IPS-15b (cell line): ENCODE results near the gene CD44.

ENCODE experiments used
- H3K27me3 ChIP-seq: one replicate; pipeline ENCODE4 v1.6.1; 2013; ENCODE audit warnings: low read length; ENCODE audit not compliant: control insufficient read depth, insufficient read depth
- H3K36me3 ChIP-seq: one replicate; pipeline ENCODE4 v1.6.1; 2013; ENCODE audit warnings: low read length; ENCODE audit not compliant: control insufficient read depth, insufficient read depth
- H3K4me1 ChIP-seq: one replicate; pipeline ENCODE4 v1.6.1; 2013; ENCODE audit warnings: mild to moderate bottlenecking, low read length; ENCODE audit not compliant: control insufficient read depth, insufficient read depth
- H3K4me3 ChIP-seq: one replicate; pipeline ENCODE4 v1.5.1; 2013; ENCODE audit warnings: low read depth, low read length
- H3K9ac ChIP-seq: one replicate; pipeline ENCODE4 v1.6.1; 2013; ENCODE audit warnings: low read depth, mild to moderate bottlenecking, low read length
- H3K9me3 ChIP-seq: one replicate; pipeline ENCODE4 v1.6.1; 2013; ENCODE audit warnings: mild to moderate bottlenecking, low read length; ENCODE audit not compliant: control insufficient read depth, insufficient read depth

The CD44 gene

DNA sequence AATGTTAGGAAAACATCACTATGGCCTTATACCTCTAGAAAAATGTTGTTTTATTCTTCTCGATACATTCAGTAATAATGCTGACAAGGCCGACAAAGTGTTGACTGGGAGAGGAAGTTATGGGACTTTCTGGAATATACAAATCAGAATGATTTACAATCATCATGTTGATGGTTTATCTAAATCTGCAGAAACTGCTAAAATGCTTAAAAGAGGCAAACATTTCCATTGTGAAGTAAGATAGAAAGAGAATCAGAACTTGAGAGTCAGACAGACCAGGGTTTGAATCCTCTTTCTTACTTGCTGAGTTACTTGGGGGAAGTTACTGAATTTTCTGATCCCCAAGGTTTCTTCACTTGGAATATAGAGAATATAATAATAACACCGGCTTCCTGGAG lies 89.4 kb downstream of the CD44 start:
- Histone ChIP-seq H3K9me3 (no peaks in the 10 kb centered on the region), H3K9ac (no peak overlapping the region), H3K4me3 (no peak overlapping the region), H3K4me1 (no peaks in the 10 kb centered on the region), H3K27me3 (no peaks in the 10 kb centered on the region), H3K36me3 (no peaks in the 10 kb centered on the region)

DNA sequence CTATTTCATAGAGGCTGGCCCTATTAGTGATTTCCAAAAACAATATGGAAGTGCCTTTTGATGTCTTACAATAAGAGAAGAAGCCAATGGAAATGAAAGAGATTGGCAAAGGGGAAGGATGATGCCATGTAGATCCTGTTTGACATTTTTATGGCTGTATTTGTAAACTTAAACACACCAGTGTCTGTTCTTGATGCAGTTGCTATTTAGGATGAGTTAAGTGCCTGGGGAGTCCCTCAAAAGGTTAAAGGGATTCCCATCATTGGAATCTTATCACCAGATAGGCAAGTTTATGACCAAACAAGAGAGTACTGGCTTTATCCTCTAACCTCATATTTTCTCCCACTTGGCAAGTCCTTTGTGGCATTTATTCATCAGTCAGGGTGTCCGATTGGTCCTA lies 91.4 kb downstream of the CD44 start:
- no peaks in the 10 kb centered on the region for H3K4me1 ChIP-seq
- no peaks in the 10 kb centered on the region for H3K27me3 ChIP-seq
- H3K4me3 ChIP-seq = no peak overlapping the region
- no peak overlapping the region for H3K9ac ChIP-seq
- H3K9me3 ChIP-seq = no peaks in the 10 kb centered on the region
- H3K36me3 ChIP-seq = no peaks in the 10 kb centered on the region

DNA sequence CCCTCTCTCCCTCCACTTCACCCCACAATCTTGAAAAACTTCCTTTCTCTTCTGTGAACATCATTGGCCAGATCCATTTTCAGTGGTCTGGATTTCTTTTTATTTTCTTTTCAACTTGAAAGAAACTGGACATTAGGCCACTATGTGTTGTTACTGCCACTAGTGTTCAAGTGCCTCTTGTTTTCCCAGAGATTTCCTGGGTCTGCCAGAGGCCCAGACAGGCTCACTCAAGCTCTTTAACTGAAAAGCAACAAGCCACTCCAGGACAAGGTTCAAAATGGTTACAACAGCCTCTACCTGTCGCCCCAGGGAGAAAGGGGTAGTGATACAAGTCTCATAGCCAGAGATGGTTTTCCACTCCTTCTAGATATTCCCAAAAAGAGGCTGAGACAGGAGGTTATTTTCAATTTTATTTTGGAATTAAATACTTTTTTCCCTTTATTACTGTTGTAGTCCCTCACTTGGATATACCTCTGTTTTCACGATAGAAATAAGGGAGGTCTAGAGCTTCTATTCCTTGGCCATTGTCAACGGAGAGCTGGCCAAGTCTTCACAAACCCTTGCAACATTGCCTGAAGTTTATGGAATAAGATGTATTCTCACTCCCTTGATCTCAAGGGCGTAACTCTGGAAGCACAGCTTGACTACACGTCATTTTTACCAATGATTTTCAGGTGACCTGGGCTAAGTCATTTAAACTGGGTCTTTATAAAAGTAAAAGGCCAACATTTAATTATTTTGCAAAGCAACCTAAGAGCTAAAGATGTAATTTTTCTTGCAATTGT lies 92.3 kb downstream of the CD44 start:
- Histone ChIP-seq H3K9ac (no peak overlapping the region), H3K4me3 (no peak overlapping the region), H3K36me3 (no peaks in the 10 kb centered on the region), H3K9me3 (no peaks in the 10 kb centered on the region), H3K27me3 (no peaks in the 10 kb centered on the region), H3K4me1 (no peaks in the 10 kb centered on the region)

DNA sequence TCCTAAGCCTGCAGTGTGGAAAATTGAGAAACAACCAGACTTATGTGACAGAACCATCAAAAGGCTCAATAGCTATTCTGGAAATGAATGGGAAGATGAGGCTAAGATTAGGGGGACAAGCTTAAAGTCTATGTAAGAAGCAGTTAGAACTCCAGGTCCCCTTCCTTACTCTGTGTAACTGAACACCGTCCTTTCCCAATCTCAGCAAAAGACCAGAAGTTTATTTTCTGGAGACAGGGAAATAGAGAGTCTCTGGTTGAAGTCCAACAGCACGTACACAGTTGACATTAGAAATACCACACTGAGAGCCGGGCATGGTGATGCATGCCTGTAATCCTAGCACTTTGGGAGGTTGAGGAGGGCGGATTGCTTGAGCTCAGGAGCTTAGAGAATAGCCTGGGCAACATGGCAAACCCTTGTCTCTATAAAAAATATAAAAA lies 93.9 kb downstream of the CD44 start:
- Histone ChIP-seq H3K9ac (no peak overlapping the region), H3K4me3 (no peak overlapping the region), H3K27me3 (no peaks in the 10 kb centered on the region), H3K9me3 (no peaks in the 10 kb centered on the region), H3K36me3 (no peaks in the 10 kb centered on the region), H3K4me1 (peaks cover 6% of the 10 kb centered on the region)

DNA sequence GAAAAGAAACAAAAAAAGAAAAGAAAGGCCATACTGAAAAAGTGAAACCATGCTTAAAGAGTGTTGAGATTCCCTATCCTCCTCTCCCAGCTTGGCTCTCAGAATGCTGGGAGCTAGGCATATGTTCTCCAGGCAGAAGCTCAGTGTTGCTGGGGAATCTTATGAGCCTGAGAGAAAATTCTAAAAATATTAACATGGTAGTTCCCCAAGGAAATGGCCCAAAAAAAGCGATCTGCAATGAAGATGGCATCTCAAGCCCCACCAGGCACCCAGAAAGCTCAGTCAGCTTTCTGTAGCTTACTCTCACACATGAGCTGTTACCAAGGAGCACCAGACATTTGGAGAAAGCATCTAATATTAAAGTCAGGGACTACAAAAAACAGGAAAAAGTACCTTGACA lies 94.5 kb downstream of the CD44 start:
- Histone ChIP-seq H3K4me1 (peaks cover 7% of the 10 kb centered on the region), H3K9me3 (no peaks in the 10 kb centered on the region), H3K36me3 (no peaks in the 10 kb centered on the region), H3K4me3 (no peak overlapping the region), H3K27me3 (no peaks in the 10 kb centered on the region), H3K9ac (no peak overlapping the region)

DNA sequence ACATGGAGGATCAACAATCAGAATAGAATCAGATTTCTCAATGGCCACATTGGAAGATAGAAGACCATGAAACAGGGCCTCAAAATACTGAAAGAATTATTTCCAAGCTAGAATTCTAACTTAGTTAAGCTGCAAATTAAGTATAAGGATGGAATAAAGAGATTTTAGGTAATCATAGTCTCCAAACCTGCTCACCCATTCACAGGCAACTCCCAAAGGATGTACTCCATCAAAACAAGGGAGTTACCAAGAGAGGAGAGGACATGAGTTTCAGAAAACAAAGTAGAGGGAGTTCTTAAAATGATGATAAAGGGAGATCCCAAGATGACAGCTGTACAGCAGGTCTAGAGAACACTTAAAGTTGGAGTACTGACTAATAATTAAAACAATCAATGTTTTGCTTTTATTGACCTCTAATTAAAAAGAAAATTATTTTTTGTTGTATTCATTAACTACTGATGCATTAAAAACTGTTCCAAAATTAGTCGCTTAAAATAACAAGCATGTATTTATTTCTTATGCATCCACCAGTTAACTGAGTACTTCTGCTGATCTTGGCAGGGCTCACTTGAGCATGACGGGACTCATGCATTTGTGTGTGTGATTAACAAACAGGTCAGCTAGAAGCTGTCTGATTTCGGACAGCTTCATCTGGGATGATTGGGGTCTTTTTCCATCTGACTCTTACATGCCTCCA lies 95.6 kb downstream of the CD44 start:
- H3K9ac ChIP-seq = no peak overlapping the region
- H3K4me1 ChIP-seq = peaks cover 7% of the 10 kb centered on the region
- no peaks in the 10 kb centered on the region for H3K27me3 ChIP-seq
- H3K9me3 ChIP-seq = no peaks in the 10 kb centered on the region
- H3K36me3 ChIP-seq = no peaks in the 10 kb centered on the region
- no peak overlapping the region for H3K4me3 ChIP-seq

DNA sequence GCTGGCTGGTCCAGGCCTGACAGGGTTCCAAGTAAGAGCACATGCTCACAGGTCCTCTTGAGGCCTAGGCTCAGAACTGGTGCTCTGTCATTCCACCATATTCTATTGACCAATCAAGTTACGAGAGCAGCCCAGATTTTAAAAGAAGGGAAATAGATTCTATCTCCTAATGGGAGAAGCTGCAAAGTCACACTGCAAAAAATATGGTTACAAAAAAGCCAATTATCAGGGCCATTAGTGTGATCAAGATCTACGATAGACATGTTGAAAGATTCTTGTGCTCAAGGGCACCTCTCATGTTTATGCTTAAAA lies 96.1 kb downstream of the CD44 start:
- Histone ChIP-seq H3K27me3 (no peaks in the 10 kb centered on the region), H3K9me3 (no peaks in the 10 kb centered on the region), H3K9ac (no peak overlapping the region), H3K4me1 (peaks cover 7% of the 10 kb centered on the region), H3K36me3 (no peaks in the 10 kb centered on the region), H3K4me3 (no peak overlapping the region)

DNA sequence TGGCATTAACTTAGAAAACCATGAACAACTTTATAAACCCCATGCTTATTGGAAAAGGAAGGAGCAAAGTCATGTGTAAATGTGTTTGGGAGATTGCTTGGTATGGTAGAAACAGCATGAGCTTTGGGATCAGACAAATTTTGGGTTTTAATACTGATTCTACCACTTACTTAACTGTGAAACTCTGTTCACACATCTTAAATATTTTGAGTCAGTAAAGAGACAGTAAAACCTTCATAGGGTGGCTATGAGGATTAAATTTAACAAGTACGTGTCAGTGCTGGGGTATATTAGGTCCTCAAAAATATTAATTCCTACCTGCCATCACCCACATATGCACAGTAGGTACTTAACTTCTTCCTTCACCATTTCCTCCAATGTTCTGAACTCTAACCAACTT lies 96.5 kb downstream of the CD44 start:
- no peaks in the 10 kb centered on the region for H3K9me3 ChIP-seq
- no peaks in the 10 kb centered on the region for H3K36me3 ChIP-seq
- no peak overlapping the region for H3K4me3 ChIP-seq
- peaks cover 7% of the 10 kb centered on the region for H3K4me1 ChIP-seq
- no peak overlapping the region for H3K9ac ChIP-seq
- no peaks in the 10 kb centered on the region for H3K27me3 ChIP-seq

DNA sequence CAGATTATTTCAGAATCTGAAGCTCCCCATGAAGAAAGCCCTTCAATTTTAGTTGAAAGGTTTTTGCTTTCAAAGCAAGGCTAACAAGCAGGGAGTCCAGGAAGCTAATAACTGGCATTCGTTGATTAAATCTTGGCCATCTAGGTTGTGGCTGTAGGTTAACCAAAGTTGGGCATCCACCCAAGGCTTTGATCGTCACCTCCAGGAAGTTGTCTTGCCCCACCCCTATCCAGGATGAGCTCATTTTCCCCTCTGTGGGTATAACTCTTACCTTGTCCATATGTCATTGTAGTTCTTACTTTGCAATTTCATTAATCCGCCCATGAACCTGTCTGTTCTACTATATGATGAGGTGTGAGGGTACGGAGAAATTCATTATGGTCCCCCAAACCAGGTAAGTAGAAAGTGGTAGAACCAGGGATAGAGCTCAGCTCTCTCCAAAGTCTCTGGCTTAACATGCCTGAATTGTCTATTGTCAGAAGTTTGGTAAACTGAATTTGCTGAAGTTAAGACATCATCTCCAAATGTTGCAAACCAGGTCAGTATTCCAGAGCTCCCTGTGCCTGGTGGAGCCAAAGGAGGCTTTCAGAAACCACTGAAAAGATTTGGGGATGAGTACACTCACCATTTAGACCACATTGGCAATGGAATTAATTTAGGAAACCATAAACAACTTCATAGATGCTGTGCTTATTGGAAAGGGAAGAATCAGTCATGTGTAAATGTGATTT lies 97.1 kb downstream of the CD44 start:
- Histone ChIP-seq H3K4me1 (peaks cover 7% of the 10 kb centered on the region), H3K9me3 (no peaks in the 10 kb centered on the region), H3K27me3 (no peaks in the 10 kb centered on the region), H3K4me3 (no peak overlapping the region), H3K9ac (no peak overlapping the region), H3K36me3 (no peaks in the 10 kb centered on the region)

DNA sequence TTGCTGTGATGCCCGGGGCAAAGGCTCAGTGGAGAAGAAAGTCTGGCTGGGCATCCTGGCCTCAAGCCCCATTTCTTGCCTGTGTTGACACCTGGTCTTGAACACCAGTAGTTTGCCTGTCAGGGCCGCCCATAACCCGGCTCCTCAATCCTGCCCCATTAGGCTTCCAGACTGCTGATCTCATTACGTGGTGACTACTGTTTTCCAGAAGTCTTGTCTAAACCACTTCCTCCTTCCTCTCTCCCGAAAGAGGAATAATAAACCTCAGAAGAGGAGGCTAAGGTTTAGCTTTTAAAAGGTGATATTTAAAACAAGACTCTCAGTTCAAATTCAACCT lies 97.7 kb downstream of the CD44 start:
- peaks cover 7% of the 10 kb centered on the region for H3K4me1 ChIP-seq
- H3K9me3 ChIP-seq = no peaks in the 10 kb centered on the region
- H3K27me3 ChIP-seq = no peaks in the 10 kb centered on the region
- H3K9ac ChIP-seq = no peak overlapping the region
- H3K36me3 ChIP-seq = no peaks in the 10 kb centered on the region
- H3K4me3 ChIP-seq = no peak overlapping the region

DNA sequence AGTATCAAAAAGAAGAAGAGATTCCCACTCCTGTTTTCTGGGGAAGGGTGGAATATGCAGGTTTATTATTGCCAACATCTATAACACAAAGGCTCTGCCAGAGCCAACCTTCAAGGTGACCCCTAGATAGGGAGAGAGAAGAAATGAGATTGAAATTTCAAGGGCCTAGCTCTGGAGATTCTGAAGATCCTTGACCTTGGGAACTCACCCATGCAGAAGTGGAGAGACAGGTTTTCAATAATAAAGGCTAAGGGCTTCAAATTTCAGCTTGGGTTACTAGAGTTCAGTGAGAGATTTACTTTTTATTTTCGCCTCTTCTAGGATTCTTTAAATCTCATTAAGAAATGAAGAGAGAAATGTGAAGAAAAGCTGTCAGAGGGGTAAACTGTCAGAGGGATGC lies 98.4 kb downstream of the CD44 start:
- H3K4me3 ChIP-seq = no peak overlapping the region
- H3K36me3 ChIP-seq = no peaks in the 10 kb centered on the region
- H3K9ac ChIP-seq = no peak overlapping the region
- peaks cover 7% of the 10 kb centered on the region for H3K4me1 ChIP-seq
- H3K9me3 ChIP-seq = no peaks in the 10 kb centered on the region
- H3K27me3 ChIP-seq = no peaks in the 10 kb centered on the region
